Posterior cingulate gyrus (tissue), 11 donors: ENCODE measurements around the gene CARD11.

Experiments
- DNase-seq, 10 donors: peaks; one replicate each; pipeline versions ENCODE4 v3.0.0 to v3.0.0-alpha.2; 2020 to 2021; ENCODE audit warnings: mixed read lengths in 3 of 10
- intact Hi-C: fragments of 100-400 bp; cut with DNase I; formaldehyde crosslinking; loops from one replicate; pipeline ENCODE4 v1.15.1; 2023

Gene CARD11

DNA sequence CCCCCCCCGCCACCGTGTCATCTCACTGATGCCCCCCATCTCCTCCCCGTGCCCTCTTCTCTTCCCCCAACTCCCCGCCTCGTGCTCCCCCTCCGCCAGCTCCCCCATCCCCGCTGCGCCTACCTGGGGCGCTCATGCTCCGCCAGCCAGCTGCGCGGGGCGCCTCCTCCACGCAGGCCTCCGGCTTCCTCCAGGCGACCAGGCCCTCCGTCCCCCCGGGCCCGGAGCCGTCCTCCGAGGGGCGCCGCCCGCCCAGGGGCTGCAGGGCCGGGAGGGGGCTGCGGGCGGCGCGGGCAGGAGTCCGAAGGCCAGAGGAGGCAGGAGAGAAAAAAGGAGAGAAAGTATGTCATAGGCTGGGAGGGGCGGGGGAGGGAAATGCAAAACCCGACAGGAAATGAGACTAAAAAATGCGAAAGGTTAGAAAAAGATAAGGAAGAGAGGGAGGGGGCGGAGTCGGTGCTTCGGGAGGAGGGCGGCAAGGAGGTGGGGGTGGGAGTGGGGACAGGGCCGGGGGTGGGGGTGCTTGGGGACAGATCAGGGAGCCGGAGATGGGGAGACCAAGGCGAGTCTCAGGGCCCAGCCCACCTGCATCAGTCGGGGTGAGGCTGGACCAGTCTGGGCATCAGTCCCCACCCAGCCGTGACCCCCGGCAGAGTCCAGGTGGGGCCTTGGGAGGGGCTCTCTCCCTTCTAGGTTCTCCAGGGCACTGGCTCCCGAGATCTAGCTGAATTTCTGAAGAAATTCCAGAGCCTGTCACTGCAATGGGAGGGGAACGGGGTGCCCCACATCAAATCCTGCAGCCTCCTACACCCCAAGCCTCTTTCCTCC is at the start of gene CARD11:
CARD11 (minus strand) TSS at position 324 of the 828 bp plus-strand sequence. CDS start 85,361 bp downstream, outside the sequence.
- intact Hi-C loops: no loop called here
- no peak for DNase-seq

DNA sequence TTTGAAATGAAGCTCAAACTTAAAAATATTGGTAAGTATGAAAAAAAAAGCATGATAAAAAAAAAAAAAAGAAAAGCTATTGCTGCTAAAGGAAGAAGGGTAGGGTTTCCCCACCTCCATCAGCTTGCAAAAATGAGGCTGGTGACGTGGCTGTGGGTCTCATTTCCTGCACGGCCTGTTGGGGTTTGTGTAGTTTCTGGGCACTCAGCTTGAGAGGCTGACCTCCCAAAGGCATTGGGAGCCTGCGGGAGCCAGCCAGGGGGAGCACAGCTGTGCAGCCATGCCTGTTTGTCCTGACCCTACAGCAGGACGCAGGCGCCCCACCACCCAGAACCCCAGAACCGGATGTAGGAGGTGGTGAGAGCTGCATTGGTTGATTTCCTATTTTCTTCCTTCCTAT is 48.8 kb upstream of the CARD11 start:
- DNase-seq: peak in 2 of 10 donors; percentile 4 to 11
- intact Hi-C loops: no loop called here

- intact Hi-C loops: no loop called here
- no peak for DNase-seq
Observed at GRCh38 chr7:3091631-3092030, 48.0 kb upstream of the CARD11 start.

DNA sequence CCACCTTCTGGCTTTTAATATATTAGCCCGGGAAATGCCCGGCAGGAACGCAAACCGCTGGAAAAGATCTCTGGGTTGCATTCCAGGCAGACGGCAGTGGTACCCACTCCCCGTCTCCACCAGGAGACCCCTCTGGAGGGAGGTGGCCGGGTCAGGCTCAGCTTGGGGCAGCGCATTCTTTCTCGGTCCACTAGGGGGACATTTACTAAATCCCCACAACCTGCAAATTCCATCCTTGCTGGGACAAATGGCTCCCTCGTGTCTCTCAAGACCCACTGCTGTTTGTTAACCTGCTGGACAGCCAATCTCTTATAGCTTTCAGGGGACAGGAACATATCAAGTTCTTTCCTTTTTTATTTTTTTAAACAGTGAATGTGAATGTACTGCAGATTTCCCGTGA is 45.8 kb upstream of the CARD11 start:
- intact Hi-C loops: no loop called here
- peak in 1 of 10 donors; percentile 64 for DNase-seq

GRCh38 chr7:3087243-3087755 is 43.6 kb upstream of the CARD11 start:
- DNase-seq: peak in 1 of 10 donors; percentile 34
- intact Hi-C loops: no loop called here

DNA sequence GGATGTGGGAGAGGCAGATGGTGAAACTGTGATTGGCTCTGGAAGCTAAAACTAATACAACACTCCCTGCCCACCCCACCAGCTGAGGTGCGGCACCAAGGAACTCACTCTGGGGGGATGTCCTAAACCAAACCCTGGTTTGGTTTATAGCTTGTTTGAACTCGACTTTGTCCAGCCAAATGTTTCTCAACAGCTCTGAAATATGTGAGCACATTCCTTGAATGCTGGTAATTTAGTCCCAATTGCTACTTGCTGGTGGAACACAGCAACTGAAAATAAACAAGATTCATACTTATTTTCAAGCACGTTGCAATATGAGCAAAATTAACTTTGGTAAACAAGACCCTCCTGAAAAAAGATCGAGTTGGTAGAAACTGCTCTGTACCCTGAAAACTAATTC is 39.7 kb upstream of the CARD11 start:
- intact Hi-C loops: no loop called here
- no peak for DNase-seq

DNA sequence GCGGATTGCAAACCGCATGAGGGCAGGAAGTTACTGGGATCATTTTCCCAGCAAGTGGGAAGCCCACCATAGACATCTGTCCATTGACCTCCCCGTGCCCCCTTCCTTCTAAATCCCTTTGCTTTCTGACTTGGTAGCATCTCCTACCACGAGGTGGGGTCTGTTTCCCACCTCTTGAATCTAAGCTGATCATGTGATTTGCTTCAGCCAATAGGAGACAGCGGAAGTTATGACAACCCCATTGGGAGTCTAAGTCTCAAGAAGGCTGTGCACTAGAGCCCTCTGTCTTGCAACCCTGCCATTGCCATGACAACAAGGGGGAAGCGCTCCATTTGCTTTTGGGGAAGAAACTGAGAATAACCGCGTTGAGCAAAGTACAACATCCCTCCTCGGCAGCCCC is 39.2 kb upstream of the CARD11 start:
- no peak for DNase-seq
- intact Hi-C loops: no loop called here

GRCh38 chr7:3082386-3082785 is 38.7 kb upstream of the CARD11 start:
- no peak for DNase-seq
- intact Hi-C loops: no loop called here

GRCh38 chr7:3080106-3080505 is 36.4 kb upstream of the CARD11 start:
- intact Hi-C loops: no loop called here
- no peak for DNase-seq

DNA sequence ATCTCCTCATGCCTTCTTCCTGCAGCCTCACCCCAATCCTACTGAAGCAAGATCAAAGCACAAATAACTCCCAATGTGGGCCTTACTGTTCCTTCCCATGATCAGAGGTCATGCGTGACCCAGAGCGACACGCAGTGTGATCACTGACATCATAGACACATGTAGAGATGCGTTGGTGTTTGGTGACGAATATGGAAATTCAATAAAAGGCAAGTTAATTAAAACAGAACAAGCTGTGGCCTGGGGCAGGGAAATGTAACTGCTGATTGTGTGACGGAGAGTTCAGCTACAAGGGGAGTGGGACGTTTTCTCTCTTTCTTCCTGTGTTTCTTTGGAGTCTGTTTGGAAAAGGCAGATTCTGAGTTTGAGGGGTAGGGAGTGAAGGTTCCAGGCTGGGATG is 34.8 kb upstream of the CARD11 start:
- intact Hi-C loops: no loop called here
- DNase-seq: no peak

DNA sequence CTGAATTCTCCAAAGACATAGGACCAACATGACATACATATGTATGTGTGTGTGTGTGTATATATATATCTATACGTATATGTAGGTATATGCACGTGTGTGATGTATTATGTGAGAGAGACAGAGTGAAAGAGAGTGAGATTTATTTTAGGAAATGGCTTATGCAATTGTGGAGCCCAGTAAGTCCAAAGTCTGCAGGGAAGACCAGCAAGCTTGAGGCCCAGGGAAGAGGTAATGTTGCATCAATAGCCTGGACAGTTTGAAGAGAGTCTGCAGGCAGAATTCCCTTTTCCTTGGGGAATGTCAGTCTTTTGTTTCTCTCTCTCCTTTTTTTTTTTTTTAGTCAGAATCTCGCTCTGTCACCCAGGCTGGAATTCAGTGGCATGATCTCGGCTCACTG is 33.0 kb upstream of the CARD11 start:
- intact Hi-C loops: no loop called here
- no peak for DNase-seq

- DNase-seq: no peak
- intact Hi-C loops: no loop called here
Observed at GRCh38 chr7:3076163-3076562, 32.5 kb upstream of the CARD11 start.

DNA sequence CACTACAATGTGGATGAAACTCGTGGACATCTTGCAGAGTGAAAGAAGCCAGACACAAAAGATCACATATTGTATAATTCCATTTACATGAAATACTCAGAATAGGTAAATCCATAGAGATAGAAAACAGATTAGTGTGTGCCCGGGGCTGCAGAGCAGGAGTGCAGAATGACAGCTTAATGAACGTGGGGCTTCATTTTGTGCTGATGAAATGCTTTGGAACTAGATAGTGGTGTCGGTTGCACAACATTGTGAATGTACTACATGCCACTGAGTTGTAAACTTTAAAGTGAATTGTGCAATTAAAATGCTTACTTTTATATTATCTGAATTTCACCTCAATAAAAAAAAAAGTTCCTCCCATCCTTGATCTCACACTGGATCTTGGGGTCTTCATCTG is 31.8 kb upstream of the CARD11 start:
- intact Hi-C loops: no loop called here
- no peak for DNase-seq

GRCh38 chr7:3074459-3074821 is 30.8 kb upstream of the CARD11 start:
- intact Hi-C loops: no loop called here
- no peak for DNase-seq

GRCh38 chr7:3073763-3074458 is 30.2 kb upstream of the CARD11 start:
- no peak for DNase-seq
- intact Hi-C loops: no loop called here

GRCh38 chr7:3070908-3071307 is 27.2 kb upstream of the CARD11 start:
- intact Hi-C loops: no loop called here
- DNase-seq: no peak

- intact Hi-C loops: no loop called here
Observed at GRCh38 chr7:3069771-3070449, 26.2 kb upstream of the CARD11 start.

DNA sequence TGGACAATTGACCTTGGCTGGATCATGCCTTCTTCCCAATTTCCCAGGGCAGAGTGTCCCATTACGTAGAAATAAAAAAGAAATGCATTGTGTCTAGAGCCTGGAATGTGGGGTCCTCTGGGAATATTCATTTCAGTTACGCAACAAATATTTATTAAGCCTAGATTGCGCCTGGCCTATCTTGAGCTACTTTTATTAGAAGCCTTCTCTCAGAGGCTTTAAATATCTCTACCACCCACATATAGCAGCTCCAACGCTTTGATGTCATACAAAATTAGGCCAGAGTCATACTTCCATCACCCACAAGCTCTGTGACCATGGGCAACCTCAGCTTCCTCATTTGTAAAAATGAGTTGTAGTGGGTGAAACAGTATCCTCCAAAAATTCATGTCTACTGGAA is 24.9 kb upstream of the CARD11 start:
- DNase-seq: no peak
- intact Hi-C loops: no loop called here

More at GRCh38 chr7:3069771-3070449, 26.2 kb upstream of the CARD11 start:
- DNase-seq: no peak

DNA sequence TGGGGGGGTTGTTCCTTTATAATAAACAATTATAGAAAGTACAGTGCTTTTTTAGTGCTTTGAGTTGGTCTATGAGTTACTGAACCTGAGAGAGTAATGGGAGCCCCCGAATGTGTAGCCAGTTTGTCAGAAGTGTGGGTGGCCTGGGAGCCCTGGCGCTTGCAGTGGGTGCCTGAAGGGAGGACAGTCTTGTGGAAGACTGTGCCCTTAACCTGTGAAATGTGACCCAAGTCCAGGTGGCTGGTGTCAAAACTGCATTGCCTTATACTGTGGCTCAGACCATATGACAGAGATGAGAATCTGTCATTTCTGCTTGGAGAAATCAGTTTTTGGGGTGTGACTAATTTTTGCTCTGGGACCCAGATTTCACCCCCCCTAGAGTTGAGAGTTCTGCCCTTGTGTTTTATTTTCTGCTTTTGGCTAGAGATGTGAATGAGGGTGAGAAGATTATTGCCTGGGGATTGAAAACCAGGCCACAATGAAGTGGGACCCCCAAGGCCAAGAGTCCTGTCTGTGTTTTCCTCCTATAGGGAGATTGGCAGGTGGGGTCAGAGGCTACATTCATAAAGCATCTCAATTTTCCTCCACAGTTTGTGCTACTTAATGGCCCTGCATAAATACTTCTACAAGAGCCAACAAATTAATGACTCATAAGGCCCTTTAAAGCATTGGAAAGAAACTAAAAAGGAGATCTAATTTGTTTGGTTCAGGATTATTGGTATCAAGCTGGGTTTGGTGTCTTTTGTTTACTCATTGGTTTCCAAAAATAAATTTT is 24.1 kb upstream of the CARD11 start:
- intact Hi-C loops: no loop called here
- no peak for DNase-seq

DNA sequence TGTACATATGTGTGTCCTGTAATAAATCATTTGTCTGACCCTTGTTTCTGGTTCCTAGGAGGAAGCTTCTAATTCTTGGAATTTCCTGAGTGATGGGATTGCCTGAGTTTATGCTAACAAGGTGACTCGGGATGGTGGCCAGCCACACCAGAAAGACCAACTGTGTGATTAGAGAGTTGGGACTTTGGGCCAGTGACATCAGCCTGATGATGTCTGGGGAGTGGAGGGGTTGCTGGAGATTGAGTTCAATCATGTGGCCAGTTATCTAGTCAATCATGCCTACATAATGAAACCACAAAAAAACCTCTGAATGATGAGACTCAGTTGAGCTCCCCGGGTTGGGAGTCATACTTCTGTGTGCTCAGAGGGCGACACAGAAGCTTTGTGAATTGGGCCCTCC is 23.5 kb upstream of the CARD11 start:
- DNase-seq: no peak
- intact Hi-C loops: no loop called here

GRCh38 chr7:3066506-3066905 is 22.8 kb upstream of the CARD11 start:
- intact Hi-C loops: no loop called here
- DNase-seq: no peak
